Brain microvascular endothelial cell (primary cell): ENCODE results near the gene ADORA1.

Experiments
- DNase-seq: peaks from one replicate; pipeline ENCODE4 v3.0.0-alpha.2; 2020
- H3K27ac ChIP-seq: fragments of 250-450 bp; sonication (Bioruptor Pico); 2 replicates; pipeline ENCODE4 v1.5.1; 2020; ENCODE audit warnings: mild to moderate bottlenecking, moderate library complexity
- H3K27me3 ChIP-seq: fragments of 250-450 bp; sonication (Bioruptor Pico); replicated peaks from 2 replicates; pipeline ENCODE4 v1.5.1; 2020; ENCODE audit warnings: mild to moderate bottlenecking
- H3K36me3 ChIP-seq: fragments of 250-450 bp; sonication (Bioruptor Pico); replicated peaks from 2 replicates; pipeline ENCODE4 v1.5.1; 2020; ENCODE audit warnings: mild to moderate bottlenecking
- H3K4me3 ChIP-seq: 2 replicates; pipeline ENCODE4 v1.5.1; 2011; ENCODE audit warnings: low read depth, mild to moderate bottlenecking, control low read depth, low read length, moderate library complexity
- CTCF ChIP-seq: IDR thresholded peaks from 2 replicates; pipeline ENCODE4 v1.5.1; 2011; ENCODE audit warnings: low read depth, mild to moderate bottlenecking, moderate library complexity, low read length, control low read depth, inconsistent platforms; ENCODE audit errors: missing control alignments
- in situ Hi-C: cut with HindIII; loops from 2 replicates; pipeline ENCODE4 v1.10.0; 2017; ENCODE audit warnings: low sequenced_read_pairs, low pct_ligation_motif_present

ADORA1 gene

GRCh38 chr1:203163891-203164635 lies 36.5 kb downstream of the ADORA1 start:
- TF ChIP-seq CTCF = no peak
- in situ Hi-C loops = no loop called here
- H3K36me3 ChIP-seq = no peaks in the 10 kb centered on the region
- H3K27ac ChIP-seq = no peak overlapping the region
- H3K4me3 ChIP-seq = no peak overlapping the region
- H3K27me3 ChIP-seq = peaks cover 4% of the 10 kb centered on the region
- no peak for DNase-seq

GRCh38 chr1:203165101-203165799 lies 37.7 kb downstream of the ADORA1 start:
- no peaks in the 10 kb centered on the region for H3K36me3 ChIP-seq
- no peak for TF ChIP-seq CTCF
- H3K27ac ChIP-seq = no peak overlapping the region
- in situ Hi-C loops = no loop called here
- peaks cover 1% of the 10 kb centered on the region for H3K27me3 ChIP-seq
- no peak overlapping the region for H3K4me3 ChIP-seq
- no peak for DNase-seq

- Histone ChIP-seq H3K27ac (no peak overlapping the region), H3K27me3 (peaks cover 1% of the 10 kb centered on the region), H3K4me3 (no peak overlapping the region), H3K36me3 (no peaks in the 10 kb centered on the region)
- in situ Hi-C loops = no loop called here
- TF ChIP-seq CTCF = no peak
- DNase-seq = no peak
Measured at GRCh38 chr1:203165800-203166161, 38.3 kb downstream of the ADORA1 start.

GRCh38 chr1:203166192-203166940 lies 38.8 kb downstream of the ADORA1 start:
- no peak overlapping the region for H3K4me3 ChIP-seq
- TF ChIP-seq CTCF = peak; percentile 32
- no peak for DNase-seq
- H3K27me3 ChIP-seq = peaks cover 1% of the 10 kb centered on the region
- H3K27ac ChIP-seq = no peak overlapping the region
- H3K36me3 ChIP-seq = no peaks in the 10 kb centered on the region
- in situ Hi-C loops = no loop called here

GRCh38 chr1:203167026-203167912 lies 39.7 kb downstream of the ADORA1 start:
- no peak for TF ChIP-seq CTCF
- in situ Hi-C loops = no loop called here

More at GRCh38 chr1:203167026-203167912, 39.7 kb downstream of the ADORA1 start:
- Histone ChIP-seq H3K36me3 (no peaks in the 10 kb centered on the region), H3K27me3 (peaks cover 1% of the 10 kb centered on the region), H3K27ac (no peak overlapping the region), H3K4me3 (no peak overlapping the region)
- no peak for DNase-seq
